Right atrium auricular region (tissue), 2 donors: ENCODE data around the gene TUBA1B. TPM values are rescaled to one million over a fixed set of nuclear protein-coding genes. Genes with fewer than 3 reads are reported as not detected.
"Not testable (repeated sequence)": the region's sequence is repeated elsewhere in the genome, so short reads cannot be mapped to it uniquely, and the experiment has no call there.

Experiments
- DNase-seq: peaks from one replicate; pipeline ENCODE4 v3.0.0-alpha.2; 2019; ENCODE audit warnings: low spot score
- H3K27ac ChIP-seq, 2 donors: fragments of 200-600 bp; sonication (generic); 1 replicate in 1 of 2; 2 replicates in 1 of 2; pipeline ENCODE4 v1.5.1; 2016 to 2019
- H3K27me3 ChIP-seq, 2 donors: fragments of 200-600 bp; sonication (generic); one replicate each; pipeline versions ENCODE4 v1.5.1 to v1.6.0; 2017 to 2019
- H3K36me3 ChIP-seq: fragments of 200-600 bp; sonication (generic); one replicate; pipeline ENCODE4 v1.5.1; 2016
- H3K4me1 ChIP-seq, 2 donors: fragments of 200-600 bp; sonication (generic); one replicate each; pipeline versions ENCODE4 v1.5.1 to v1.6.0; 2017 to 2019
- H3K4me3 ChIP-seq, 2 donors: fragments of 200-600 bp; sonication (generic); 1 replicate in 1 of 2; 2 replicates in 1 of 2; pipeline ENCODE4 v1.5.1; 2017 to 2019; ENCODE audit warnings: mild to moderate bottlenecking in 1 of 2, moderate library complexity in 1 of 2
- H3K9me3 ChIP-seq, 2 donors: fragments of 200-600 bp; sonication (generic); one replicate each; pipeline ENCODE4 v1.5.1; 2019
- CTCF ChIP-seq, 2 donors: fragments of 200-600 bp; sonication (generic); IDR thresholded peaks; one replicate each; pipeline ENCODE4 v1.5.1; 2019; ENCODE audit warnings: antibody characterized with exemption in 2 of 2
- total RNA-seq, 2 donors: library from RNA; depleted of rRNA; stranded (reverse); fragments of >200 nt; gene quantifications; one replicate each; pipeline ENCODE4 v1.1.0, GENCODE V29; 2016

The TUBA1B gene
- total RNA-seq, 2 donors from 2014 or later, result 348 to 654 TPM

GRCh38 chr12:49138587-49138986, 7.4 kb upstream of the TUBA1B start:
- Histone ChIP-seq H3K27ac (no peak overlapping the region), H3K4me1 (no peaks in the 10 kb centered on the region), H3K36me3 (no peaks in the 10 kb centered on the region), H3K9me3 (no peaks in the 10 kb centered on the region), H3K27me3 (no peaks in the 10 kb centered on the region), H3K4me3 (no peak overlapping the region)
- DNase-seq, result no peak
- no peak for TF ChIP-seq CTCF (IDR thresholded peaks at IDR 0.05)

- H3K4me3 ChIP-seq, result no peak overlapping the region
- TF ChIP-seq CTCF (IDR thresholded peaks at IDR 0.05), result no peak
- H3K4me1 ChIP-seq, result peaks cover 0 to 4% of the 10 kb centered on the region in 2 donors
- no peaks in the 10 kb centered on the region for H3K9me3 ChIP-seq
- DNase-seq, result no peak
- no peaks in the 10 kb centered on the region for H3K27me3 ChIP-seq
- no peaks in the 10 kb centered on the region for H3K36me3 ChIP-seq
- no peak overlapping the region for H3K27ac ChIP-seq
Observed at GRCh38 chr12:49137476-49137875, 6.3 kb upstream of the TUBA1B start.

GRCh38 chr12:49136997-49137396, 5.8 kb upstream of the TUBA1B start:
- not testable (repeated sequence) for H3K4me1 ChIP-seq, H3K27ac ChIP-seq, H3K9me3 ChIP-seq, H3K36me3 ChIP-seq, H3K27me3 ChIP-seq, DNase-seq, H3K4me3 ChIP-seq

GRCh38 chr12:49133590-49133989, 2.4 kb upstream of the TUBA1B start:
- Histone ChIP-seq H3K4me1 (peaks cover 0 to 31% of the 10 kb centered on the region in 2 donors), H3K27me3 (no peaks in the 10 kb centered on the region), H3K36me3 (peaks cover 15% of the 10 kb centered on the region), H3K9me3 (no peaks in the 10 kb centered on the region), H3K27ac (peak overlapping the region in 1 of 2 donors; percentile 97), H3K4me3 (no peak overlapping the region)
- DNase-seq, result no peak
- no peak for TF ChIP-seq CTCF (IDR thresholded peaks at IDR 0.05)

GRCh38 chr12:49133014-49133413, 1.8 kb upstream of the TUBA1B start:
- Histone ChIP-seq H3K4me3 (no peak overlapping the region), H3K36me3 (peaks cover 19% of the 10 kb centered on the region), H3K4me1 (peaks cover 0 to 31% of the 10 kb centered on the region in 2 donors), H3K27ac (peak overlapping the region; percentile 97 to 98), H3K27me3 (no peaks in the 10 kb centered on the region), H3K9me3 (no peaks in the 10 kb centered on the region)
- TF ChIP-seq CTCF (IDR thresholded peaks at IDR 0.05), result no peak
- DNase-seq, result no peak

- H3K4me3 ChIP-seq, result peak overlapping the region; percentile 71 to 88
- no peak for TF ChIP-seq CTCF (IDR thresholded peaks at IDR 0.05)
- no peak for DNase-seq
- H3K4me1 ChIP-seq, result peaks cover 0 to 31% of the 10 kb centered on the region in 2 donors
- H3K27ac ChIP-seq, result peak overlapping the region; percentile 97 to 98
- peaks cover 29% of the 10 kb centered on the region for H3K36me3 ChIP-seq
- no peaks in the 10 kb centered on the region for H3K9me3 ChIP-seq
- no peaks in the 10 kb centered on the region for H3K27me3 ChIP-seq
Observed at GRCh38 chr12:49131894-49132461, 783 bp upstream of the TUBA1B start.
